ENCODE results near the gene NLRP3. TPM values are rescaled to one million over a fixed set of nuclear protein-coding genes. Genes with fewer than 3 reads are reported as not detected.
"Not testable (repeated sequence)": the region's sequence is repeated elsewhere in the genome, so short reads cannot be mapped to it uniquely, and the experiment has no call there.

The NLRP3 gene
- total RNA-seq, 1 experiment from 2014 or later = 1.4 TPM

- H3K4me3 ChIP-seq (ENCODE audit: insufficient read depth, low read depth, low read length) = no peak overlapping the region
- H3K27me3 ChIP-seq (ENCODE audit: control insufficient read depth, insufficient read depth, low read length) = no peaks in the 10 kb centered on the region
- no peaks in the 10 kb centered on the region for H3K36me3 ChIP-seq (replicated peaks; ENCODE audit: control insufficient read depth, insufficient read depth, low read length)
- no peak for DNase-seq
Measured at GRCh38 chr1:247378334-247379073, 37.5 kb upstream of the NLRP3 start.

GRCh38 chr1:247385283-247385682 lies 30.7 kb upstream of the NLRP3 start:
- Histone ChIP-seq H3K4me3 (ENCODE audit: insufficient read depth, low read depth, low read length) (no peak overlapping the region), H3K36me3 (replicated peaks; ENCODE audit: control insufficient read depth, insufficient read depth, low read length) (no peaks in the 10 kb centered on the region), H3K27me3 (ENCODE audit: control insufficient read depth, insufficient read depth, low read length) (peaks cover 2% of the 10 kb centered on the region; the same call in 1 of the 2 replicates)
- DNase-seq = no peak

- Histone ChIP-seq H3K27me3 (ENCODE audit: control insufficient read depth, insufficient read depth, low read length) (peaks cover 2% of the 10 kb centered on the region; the same call in 1 of the 2 replicates), H3K4me3 (ENCODE audit: insufficient read depth, low read depth, low read length) (no peak overlapping the region), H3K36me3 (replicated peaks; ENCODE audit: control insufficient read depth, insufficient read depth, low read length) (no peaks in the 10 kb centered on the region)
- DNase-seq = no peak
Measured at GRCh38 chr1:247386217-247386616, 29.8 kb upstream of the NLRP3 start.

GRCh38 chr1:247386687-247387086 lies 29.3 kb upstream of the NLRP3 start:
- Histone ChIP-seq H3K4me3 (ENCODE audit: insufficient read depth, low read depth, low read length) (no peak overlapping the region), H3K36me3 (replicated peaks; ENCODE audit: control insufficient read depth, insufficient read depth, low read length) (no peaks in the 10 kb centered on the region), H3K27me3 (ENCODE audit: control insufficient read depth, insufficient read depth, low read length) (peaks cover 2% of the 10 kb centered on the region; the same call in 1 of the 2 replicates)
- no peak for DNase-seq

- Histone ChIP-seq H3K36me3 (replicated peaks; ENCODE audit: control insufficient read depth, insufficient read depth, low read length) (no peaks in the 10 kb centered on the region), H3K4me3 (ENCODE audit: insufficient read depth, low read depth, low read length) (no peak overlapping the region), H3K27me3 (ENCODE audit: control insufficient read depth, insufficient read depth, low read length) (peaks cover 2% of the 10 kb centered on the region; the same call in 1 of the 2 replicates)
- no peak for DNase-seq
Measured at GRCh38 chr1:247387096-247387495, 28.9 kb upstream of the NLRP3 start.

- Histone ChIP-seq H3K36me3 (replicated peaks; ENCODE audit: control insufficient read depth, insufficient read depth, low read length) (no peaks in the 10 kb centered on the region), H3K4me3 (ENCODE audit: insufficient read depth, low read depth, low read length) (no peak overlapping the region), H3K27me3 (ENCODE audit: control insufficient read depth, insufficient read depth, low read length) (peaks cover 2% of the 10 kb centered on the region; the same call in 1 of the 2 replicates)
- DNase-seq = no peak
Measured at GRCh38 chr1:247387565-247387964, 28.4 kb upstream of the NLRP3 start.

- Histone ChIP-seq H3K4me3 (ENCODE audit: insufficient read depth, low read depth, low read length) (no peak overlapping the region), H3K36me3 (replicated peaks; ENCODE audit: control insufficient read depth, insufficient read depth, low read length) (no peaks in the 10 kb centered on the region), H3K27me3 (ENCODE audit: control insufficient read depth, insufficient read depth, low read length) (peaks cover 2% of the 10 kb centered on the region; the same call in 1 of the 2 replicates)
- DNase-seq = peak; percentile 86
Measured at GRCh38 chr1:247390116-247390791, 25.7 kb upstream of the NLRP3 start.

GRCh38 chr1:247390996-247391395 lies 25.0 kb upstream of the NLRP3 start:
- H3K27me3 ChIP-seq (ENCODE audit: control insufficient read depth, insufficient read depth, low read length) = peaks cover 2% of the 10 kb centered on the region; the same call in 1 of the 2 replicates

GRCh38 chr1:247392088-247392487 lies 23.9 kb upstream of the NLRP3 start:
- Histone ChIP-seq H3K27me3 (ENCODE audit: control insufficient read depth, insufficient read depth, low read length) (peaks cover 2% of the 10 kb centered on the region; the same call in 1 of the 2 replicates), H3K36me3 (replicated peaks; ENCODE audit: control insufficient read depth, insufficient read depth, low read length) (no peaks in the 10 kb centered on the region), H3K4me3 (ENCODE audit: insufficient read depth, low read depth, low read length) (no peak overlapping the region)
- no peak for DNase-seq

More at GRCh38 chr1:247390996-247391395, 25.0 kb upstream of the NLRP3 start:
- H3K4me3 ChIP-seq (ENCODE audit: insufficient read depth, low read depth, low read length) = no peak overlapping the region
- no peaks in the 10 kb centered on the region for H3K36me3 ChIP-seq (replicated peaks; ENCODE audit: control insufficient read depth, insufficient read depth, low read length)
- DNase-seq = no peak

GRCh38 chr1:247395075-247395474 lies 20.9 kb upstream of the NLRP3 start:
- DNase-seq; H3K27me3 ChIP-seq (ENCODE audit: control insufficient read depth, insufficient read depth, low read length); H3K4me3 ChIP-seq (ENCODE audit: insufficient read depth, low read depth, low read length); H3K36me3 ChIP-seq (replicated peaks; ENCODE audit: control insufficient read depth, insufficient read depth, low read length): not testable (repeated sequence)

- Histone ChIP-seq H3K27me3 (ENCODE audit: control insufficient read depth, insufficient read depth, low read length) (no peaks in the 10 kb centered on the region), H3K4me3 (ENCODE audit: insufficient read depth, low read depth, low read length) (no peak overlapping the region), H3K36me3 (replicated peaks; ENCODE audit: control insufficient read depth, insufficient read depth, low read length) (no peaks in the 10 kb centered on the region)
- peak; percentile 61 for DNase-seq
Measured at GRCh38 chr1:247400685-247401084, 15.3 kb upstream of the NLRP3 start.

GRCh38 chr1:247401310-247402119 lies 14.5 kb upstream of the NLRP3 start:
- DNase-seq = no peak
- Histone ChIP-seq H3K27me3 (ENCODE audit: control insufficient read depth, insufficient read depth, low read length) (no peaks in the 10 kb centered on the region), H3K36me3 (replicated peaks; ENCODE audit: control insufficient read depth, insufficient read depth, low read length) (no peaks in the 10 kb centered on the region), H3K4me3 (ENCODE audit: insufficient read depth, low read depth, low read length) (no peak overlapping the region)

- no peaks in the 10 kb centered on the region for H3K36me3 ChIP-seq (replicated peaks; ENCODE audit: control insufficient read depth, insufficient read depth, low read length)
- no peaks in the 10 kb centered on the region for H3K27me3 ChIP-seq (ENCODE audit: control insufficient read depth, insufficient read depth, low read length)
- no peak overlapping the region for H3K4me3 ChIP-seq (ENCODE audit: insufficient read depth, low read depth, low read length)
- no peak for DNase-seq
Measured at GRCh38 chr1:247402120-247402675, 13.8 kb upstream of the NLRP3 start.

- no peaks in the 10 kb centered on the region for H3K36me3 ChIP-seq (replicated peaks; ENCODE audit: control insufficient read depth, insufficient read depth, low read length)
- no peak for DNase-seq
- no peak overlapping the region for H3K4me3 ChIP-seq (ENCODE audit: insufficient read depth, low read depth, low read length)
Measured at GRCh38 chr1:247406014-247406656, 9.8 kb upstream of the NLRP3 start.

More at GRCh38 chr1:247406014-247406656, 9.8 kb upstream of the NLRP3 start:
- H3K27me3 ChIP-seq (ENCODE audit: control insufficient read depth, insufficient read depth, low read length) = no peaks in the 10 kb centered on the region
